GM06990 (cell line): Measurements from ENCODE around the gene DLGAP3.

Source experiments
- DNase-seq: peaks from one replicate; pipeline ENCODE4 v3.0.0-alpha.2; 2011; ENCODE audit not compliant: insufficient read length; ENCODE audit errors: extremely low read depth
- H3K27me3 ChIP-seq: replicated peaks from 2 replicates; pipeline ENCODE4 v1.6.0; 2011; ENCODE audit warnings: low read length; ENCODE audit not compliant: control insufficient read depth, insufficient read depth
- H3K36me3 ChIP-seq: 2 replicates; pipeline ENCODE4 v1.5.1; 2011; ENCODE audit warnings: low read length; ENCODE audit not compliant: control insufficient read depth, insufficient read depth
- H3K4me3 ChIP-seq: replicated peaks from 2 replicates; pipeline ENCODE4 v1.5.1; 2011; ENCODE audit warnings: low read depth, mild to moderate bottlenecking, control low read depth, low read length
- CTCF ChIP-seq: IDR thresholded peaks from 2 replicates; pipeline ENCODE4 v1.5.1; 2011; ENCODE audit warnings: low read length, control low read depth, mild to moderate bottlenecking, inconsistent platforms; ENCODE audit not compliant: insufficient read depth, poor library complexity, severe bottlenecking

DLGAP3 gene

GRCh38 chr1:34929853-34930701 lies 627 bp upstream of the DLGAP3 start:
- Histone ChIP-seq H3K27me3 (peaks cover 2% of the 10 kb centered on the region), H3K4me3 (peak overlapping the region; percentile 16; the same call in 1 of the 2 replicates), H3K36me3 (no peaks in the 10 kb centered on the region)
- peak; percentile 10 for TF ChIP-seq CTCF
- DNase-seq: no peak

- TF ChIP-seq CTCF: no peak
- no peak for DNase-seq
- H3K4me3 ChIP-seq: peak overlapping the region; percentile 25
These were observed 552 bp downstream of the DLGAP3 start for GRCh38 chr1:34928699-34929496.

GRCh38 chr1:34928066-34928696 lies 1.3 kb downstream of the DLGAP3 start:
- Histone ChIP-seq H3K27me3 (peaks cover 2% of the 10 kb centered on the region), H3K4me3 (no peak overlapping the region), H3K36me3 (no peaks in the 10 kb centered on the region)
- no peak for DNase-seq
- TF ChIP-seq CTCF: no peak

More at GRCh38 chr1:34928699-34929496, 552 bp downstream of the DLGAP3 start:
- Histone ChIP-seq H3K27me3 (peaks cover 2% of the 10 kb centered on the region), H3K36me3 (no peaks in the 10 kb centered on the region)

GRCh38 chr1:34927316-34927715 lies 2.1 kb downstream of the DLGAP3 start:
- TF ChIP-seq CTCF: no peak
- Histone ChIP-seq H3K36me3 (no peaks in the 10 kb centered on the region), H3K27me3 (peaks cover 2% of the 10 kb centered on the region), H3K4me3 (no peak overlapping the region)
- DNase-seq: no peak

GRCh38 chr1:34926894-34927293 lies 2.6 kb downstream of the DLGAP3 start:
- DNase-seq: no peak
- no peaks in the 10 kb centered on the region for H3K36me3 ChIP-seq
- TF ChIP-seq CTCF: no peak
- H3K4me3 ChIP-seq: no peak overlapping the region
- H3K27me3 ChIP-seq: peaks cover 2% of the 10 kb centered on the region
